Large intestine (tissue), 3 donors: ENCODE measurements around the gene SGCD. TPM values are rescaled to one million over a fixed set of nuclear protein-coding genes. Genes with fewer than 3 reads are reported as not detected.

Source experiments
- DNase-seq, 2 donors: peaks; one replicate each; pipeline versions ENCODE4 v3.0.0 to v3.0.0-alpha.2; 2013
- H3K27ac ChIP-seq: one replicate; pipeline ENCODE4 v1.5.1; 2013; ENCODE audit warnings: low read length
- H3K27me3 ChIP-seq: 2 replicates; pipeline ENCODE4 v1.6.1; 2013; ENCODE audit warnings: low read length; ENCODE audit not compliant: control insufficient read depth, insufficient read depth
- H3K36me3 ChIP-seq: 2 replicates; pipeline ENCODE4 v1.6.1; 2013; ENCODE audit warnings: low read length; ENCODE audit not compliant: control insufficient read depth, insufficient read depth
- H3K4me1 ChIP-seq: one replicate; pipeline ENCODE4 v1.6.1; 2013; ENCODE audit warnings: low read length; ENCODE audit not compliant: control insufficient read depth, insufficient read depth
- H3K4me3 ChIP-seq: one replicate; pipeline ENCODE4 v1.5.1; 2013; ENCODE audit warnings: low read length
- H3K9me3 ChIP-seq: one replicate; pipeline ENCODE4 v1.6.1; 2013; ENCODE audit warnings: mild to moderate bottlenecking, low read depth, low read length, moderate library complexity; ENCODE audit not compliant: control insufficient read depth
- WGBS: methylation state at CpG from one replicate; pipeline ENCODE4 v1.1.5; 2013; ENCODE audit warnings: low lambda C conversion rate; ENCODE audit not compliant: insufficient coverage; 5-methylcytosine and 5-hydroxymethylcytosine counted together
- polyA plus RNA-seq: library from polyadenylated mRNA; unstranded; fragments of 120-200 nt; gene quantifications from one replicate; pipeline ENCODE4 v1.2.1, GENCODE V29; 2013

The SGCD gene
- polyA plus RNA-seq, 1 donor = 9.0 TPM

DNA sequence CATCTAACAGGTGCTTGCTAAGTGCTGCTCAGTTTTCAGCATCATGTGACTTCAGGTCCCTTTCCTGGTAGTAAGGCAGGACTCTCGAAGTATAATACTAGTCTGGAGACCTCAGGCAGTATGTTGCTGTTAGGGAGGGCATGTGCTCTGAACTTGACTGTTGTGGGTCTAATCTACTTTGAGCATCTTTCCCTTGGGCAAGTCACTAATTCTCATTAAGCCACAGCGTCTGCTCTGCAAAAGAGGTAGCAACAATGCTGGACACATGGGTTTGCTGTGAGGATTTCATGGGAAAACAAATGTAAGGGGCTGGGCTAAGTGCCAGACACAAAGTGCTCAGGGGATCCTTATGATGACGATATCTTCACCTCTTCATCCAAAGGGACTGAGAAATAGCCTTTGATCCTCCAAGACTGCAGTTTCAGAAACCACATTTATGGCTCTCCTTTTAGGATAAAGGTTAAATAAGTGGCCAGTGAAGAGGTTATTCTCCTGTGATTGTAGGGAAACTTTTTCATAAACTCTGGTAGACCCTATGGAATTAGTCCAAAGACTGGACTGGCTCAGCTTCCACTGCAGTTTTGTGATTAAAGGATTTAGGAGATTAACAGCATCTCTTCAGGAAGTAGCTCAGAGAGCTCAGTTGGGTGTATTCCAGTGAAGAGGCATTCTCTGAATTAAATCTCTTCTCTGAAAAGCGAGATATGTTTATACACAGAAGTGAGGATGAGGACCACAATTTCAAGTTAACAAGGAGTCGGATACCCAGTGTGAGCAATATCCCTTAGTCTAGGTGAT lies 216.6 kb downstream of the SGCD start:
- WGBS = 80% methylated on average over 2 of the region's 5 CpGs

GRCh38 chr5:156552855-156553358 lies 225.9 kb downstream of the SGCD start:
- no peaks in the 10 kb centered on the region for H3K27me3 ChIP-seq
- H3K9me3 ChIP-seq = no peaks in the 10 kb centered on the region
- H3K4me3 ChIP-seq = no peak overlapping the region
- no peak for DNase-seq
- no peaks in the 10 kb centered on the region for H3K4me1 ChIP-seq
- H3K27ac ChIP-seq = no peak overlapping the region
- no peaks in the 10 kb centered on the region for H3K36me3 ChIP-seq
- no CpG with 5 or more reads among the region's 3 CpGs for WGBS

More for the DNA sequence above, 216.6 kb downstream of the SGCD start:
- no peaks in the 10 kb centered on the region for H3K9me3 ChIP-seq
- no peaks in the 10 kb centered on the region for H3K27me3 ChIP-seq
- H3K4me3 ChIP-seq = no peak overlapping the region
- DNase-seq = no peak
- H3K4me1 ChIP-seq = no peaks in the 10 kb centered on the region
- H3K36me3 ChIP-seq = no peaks in the 10 kb centered on the region
- no peak overlapping the region for H3K27ac ChIP-seq

GRCh38 chr5:156556666-156557406 lies 229.9 kb downstream of the SGCD start:
- peak in 1 of 2 donors; percentile 7 for DNase-seq
- H3K36me3 ChIP-seq = no peaks in the 10 kb centered on the region

GRCh38 chr5:156560002-156560401 lies 233.0 kb downstream of the SGCD start:
- Histone ChIP-seq H3K4me3 (no peak overlapping the region), H3K36me3 (no peaks in the 10 kb centered on the region), H3K4me1 (no peaks in the 10 kb centered on the region), H3K27me3 (no peaks in the 10 kb centered on the region), H3K9me3 (no peaks in the 10 kb centered on the region), H3K27ac (no peak overlapping the region)
- DNase-seq = no peak
- no CpG with 5 or more reads among the region's 2 CpGs for WGBS

More at GRCh38 chr5:156556666-156557406, 229.9 kb downstream of the SGCD start:
- no CpG with 5 or more reads among the region's 1 CpG for WGBS
- Histone ChIP-seq H3K4me3 (no peak overlapping the region), H3K27ac (no peak overlapping the region), H3K4me1 (no peaks in the 10 kb centered on the region), H3K9me3 (no peaks in the 10 kb centered on the region), H3K27me3 (no peaks in the 10 kb centered on the region)

GRCh38 chr5:156561651-156562050 lies 234.7 kb downstream of the SGCD start:
- WGBS = no CpG with 5 or more reads among the region's 1 CpG
- no peaks in the 10 kb centered on the region for H3K4me1 ChIP-seq

DNA sequence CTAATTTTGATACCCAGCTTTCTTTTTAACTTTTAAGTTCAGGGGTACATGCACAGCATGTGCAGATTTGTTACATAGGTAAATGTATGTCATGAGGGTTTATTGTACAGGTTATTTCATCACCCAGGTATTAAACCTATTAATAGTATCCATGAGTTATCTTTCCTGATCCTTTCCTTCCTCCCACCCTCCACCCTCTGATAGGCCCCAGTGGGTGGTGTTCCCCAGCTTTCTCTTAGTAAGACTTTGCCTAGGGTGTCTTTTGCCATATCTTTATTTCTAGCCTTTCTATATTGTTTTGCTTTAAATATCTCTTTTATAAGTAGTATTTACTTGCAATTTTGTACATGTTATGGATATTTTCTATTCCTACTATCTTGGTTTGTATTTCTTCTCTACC lies 243.7 kb downstream of the SGCD start:
- Histone ChIP-seq H3K4me1 (no peaks in the 10 kb centered on the region), H3K27me3 (no peaks in the 10 kb centered on the region), H3K36me3 (no peaks in the 10 kb centered on the region)

More at GRCh38 chr5:156561651-156562050, 234.7 kb downstream of the SGCD start:
- Histone ChIP-seq H3K4me3 (no peak overlapping the region), H3K9me3 (no peaks in the 10 kb centered on the region), H3K36me3 (no peaks in the 10 kb centered on the region), H3K27ac (no peak overlapping the region), H3K27me3 (no peaks in the 10 kb centered on the region)
- DNase-seq = no peak

DNA sequence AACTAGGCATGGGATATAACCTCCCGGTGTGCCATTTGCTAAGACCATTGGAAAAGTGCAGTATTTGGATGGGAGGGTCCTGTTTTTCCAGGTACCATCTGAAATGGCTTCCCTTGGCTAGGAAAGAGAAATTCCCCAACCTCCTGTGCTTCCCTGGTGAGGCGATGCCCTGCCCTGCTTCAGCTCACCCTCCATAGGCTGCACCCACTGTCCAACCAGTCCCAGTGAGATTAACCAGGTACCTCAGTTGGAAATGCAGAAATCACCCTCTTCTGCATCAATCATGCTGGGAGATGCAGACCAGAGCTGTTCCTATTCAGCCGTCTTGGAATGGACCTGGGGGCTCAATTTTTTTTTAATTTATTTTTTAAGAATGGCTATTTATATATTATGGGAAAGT lies 254.8 kb downstream of the SGCD start:
- no peak for DNase-seq
- Histone ChIP-seq H3K27me3 (no peaks in the 10 kb centered on the region), H3K4me3 (no peak overlapping the region), H3K27ac (no peak overlapping the region), H3K9me3 (no peaks in the 10 kb centered on the region), H3K36me3 (no peaks in the 10 kb centered on the region), H3K4me1 (no peaks in the 10 kb centered on the region)
- WGBS = no CpG with 5 or more reads among the region's 3 CpGs

More for the DNA sequence above, 243.7 kb downstream of the SGCD start:
- Histone ChIP-seq H3K4me3 (no peak overlapping the region), H3K27ac (no peak overlapping the region), H3K9me3 (no peaks in the 10 kb centered on the region)
- DNase-seq = no peak

- no peak overlapping the region for H3K27ac ChIP-seq
- DNase-seq = no peak
- no peaks in the 10 kb centered on the region for H3K27me3 ChIP-seq
- H3K4me1 ChIP-seq = no peaks in the 10 kb centered on the region
- H3K4me3 ChIP-seq = no peak overlapping the region
- WGBS = no CpG with 5 or more reads among the region's 2 CpGs
- H3K9me3 ChIP-seq = no peaks in the 10 kb centered on the region
- no peaks in the 10 kb centered on the region for H3K36me3 ChIP-seq
Observed at GRCh38 chr5:156582193-156582598, 255.2 kb downstream of the SGCD start.

GRCh38 chr5:156584871-156585270 lies 257.9 kb downstream of the SGCD start:
- no peak overlapping the region for H3K27ac ChIP-seq
- no peak overlapping the region for H3K4me3 ChIP-seq
- H3K9me3 ChIP-seq = no peaks in the 10 kb centered on the region
- DNase-seq = no peak
- no peaks in the 10 kb centered on the region for H3K4me1 ChIP-seq
- H3K36me3 ChIP-seq = no peaks in the 10 kb centered on the region
- no peaks in the 10 kb centered on the region for H3K27me3 ChIP-seq

DNA sequence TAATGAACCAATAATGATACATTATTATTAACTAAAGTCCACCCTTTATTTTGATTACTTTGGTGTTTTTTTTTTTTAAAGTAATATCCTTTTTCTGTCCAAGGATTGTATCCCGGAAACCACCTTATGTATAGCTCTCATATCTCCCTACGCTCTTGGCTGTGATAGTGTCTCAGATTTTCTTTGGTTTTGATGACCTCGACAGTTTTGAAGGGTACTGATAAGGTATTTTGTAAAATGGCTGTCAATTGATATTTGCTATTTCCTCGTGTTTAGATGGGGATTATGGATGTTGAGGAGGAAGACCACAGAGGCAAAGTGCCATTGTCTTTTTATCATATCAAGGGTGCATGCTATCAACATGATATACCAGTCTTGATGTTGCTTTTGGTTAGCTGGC lies 259.0 kb downstream of the SGCD start:
- no peak overlapping the region for H3K27ac ChIP-seq
- no peaks in the 10 kb centered on the region for H3K9me3 ChIP-seq
- H3K36me3 ChIP-seq = no peaks in the 10 kb centered on the region
- no peak overlapping the region for H3K4me3 ChIP-seq
- WGBS = 60% methylated on average over 1 of the region's 4 CpGs
- no peaks in the 10 kb centered on the region for H3K4me1 ChIP-seq
- no peak for DNase-seq
- H3K27me3 ChIP-seq = no peaks in the 10 kb centered on the region
